Liver (tissue), 9 donors: ENCODE results near the gene SCAND1. TPM values are rescaled to one million over a fixed set of nuclear protein-coding genes. Genes with fewer than 3 reads are reported as not detected.

ENCODE experiments used
- DNase-seq: peaks from one replicate; pipeline ENCODE4 v3.0.0-alpha.2; 2017; ENCODE audit warnings: low spot score
- H3K27ac ChIP-seq, 2 donors: one replicate each; pipeline ENCODE4 v1.7.0; 2013; ENCODE audit warnings: inconsistent platforms in 2 of 2, low read length in 2 of 2, control low read depth in 1 of 2, low read depth in 1 of 2, mild to moderate bottlenecking in 1 of 2
- H3K27me3 ChIP-seq, 4 donors: one replicate each; pipeline versions ENCODE4 v1.6.1 to v1.7.0; 2013; ENCODE audit warnings: low read length in 3 of 4, inconsistent platforms in 1 of 4, mild to moderate bottlenecking in 1 of 4, moderate library complexity in 1 of 4; ENCODE audit not compliant: control insufficient read depth in 4 of 4, insufficient read depth in 4 of 4
- H3K36me3 ChIP-seq, 4 donors: one replicate each; pipeline versions ENCODE4 v1.6.1 to v1.7.0; 2013; ENCODE audit warnings: low read length in 3 of 4, mild to moderate bottlenecking in 3 of 4, low read depth in 1 of 4, moderate library complexity in 1 of 4; ENCODE audit not compliant: control insufficient read depth in 4 of 4, insufficient read depth in 3 of 4
- H3K4me1 ChIP-seq, 4 donors: one replicate each; pipeline versions ENCODE4 v1.6.1 to v1.7.0; 2013; ENCODE audit warnings: low read length in 3 of 4, mild to moderate bottlenecking in 3 of 4, moderate library complexity in 1 of 4; ENCODE audit not compliant: control insufficient read depth in 4 of 4, insufficient read depth in 4 of 4
- H3K4me3 ChIP-seq, 3 donors: one replicate each; pipeline versions ENCODE4 v1.6.1 to v1.7.0; 2013; ENCODE audit warnings: low read length in 3 of 3, control low read depth in 1 of 3, low read depth in 1 of 3, mild to moderate bottlenecking in 1 of 3
- H3K9ac ChIP-seq, 2 donors: one replicate each; pipeline ENCODE4 v1.7.0; 2013; ENCODE audit warnings: low read length in 2 of 2, mild to moderate bottlenecking in 2 of 2, moderate library complexity in 2 of 2, control low read depth in 1 of 2, low read depth in 1 of 2
- H3K9me3 ChIP-seq, 4 donors: one replicate each; pipeline versions ENCODE4 v1.6.1 to v1.7.0; 2013; ENCODE audit warnings: low read length in 3 of 4; ENCODE audit not compliant: control insufficient read depth in 4 of 4
- CTCF ChIP-seq: fragments of 150-350 bp; IDR thresholded peaks from 2 replicates; pipeline ENCODE4 v1.5.1; 2017; ENCODE audit warnings: improper control_type of control experiment, low read depth, low read length; ENCODE audit not compliant: missing input control
- FOXA1 ChIP-seq: IDR thresholded peaks from 2 replicates; pipeline ENCODE4 v1.6.1; 2016; ENCODE audit warnings: antibody characterized with exemption
- FOXA2 ChIP-seq: IDR thresholded peaks from 2 replicates; pipeline ENCODE4 v1.6.1; 2016; ENCODE audit warnings: antibody characterized with exemption
- GABPA ChIP-seq, 2 donors: IDR thresholded peaks in 1 of 2; conservative IDR thresholded peaks in 1 of 2; 2 replicates each; pipeline ENCODE4 v1.6.1; 2016; ENCODE audit warnings: antibody characterized with exemption in 2 of 2, mild to moderate bottlenecking in 1 of 2, moderate library complexity in 1 of 2
- HNF4A ChIP-seq, 2 donors: conservative IDR thresholded peaks; 2 replicates each; pipeline ENCODE4 v1.6.1; 2016; ENCODE audit warnings: antibody characterized with exemption in 2 of 2, mild to moderate bottlenecking in 2 of 2
- HNF4G ChIP-seq: IDR thresholded peaks from 2 replicates; pipeline ENCODE4 v1.6.1; 2016; ENCODE audit warnings: antibody characterized with exemption
- JUND ChIP-seq, 2 donors: IDR thresholded peaks; 2 replicates each; pipeline ENCODE4 v1.6.1; 2016; ENCODE audit warnings: antibody characterized with exemption in 2 of 2
- MAX ChIP-seq: IDR thresholded peaks from 2 replicates; pipeline ENCODE4 v1.6.1; 2016; ENCODE audit warnings: antibody characterized with exemption
- NR2F2 ChIP-seq: IDR thresholded peaks from 2 replicates; pipeline ENCODE4 v1.6.1; 2016; ENCODE audit warnings: antibody characterized with exemption
- RAD21 ChIP-seq, 2 donors: IDR thresholded peaks; 2 replicates each; pipeline ENCODE4 v1.6.1; 2016; ENCODE audit warnings: antibody characterized with exemption in 2 of 2, mild to moderate bottlenecking in 2 of 2
- RXRA ChIP-seq, 2 donors: IDR thresholded peaks; 2 replicates each; pipeline ENCODE4 v1.6.1; 2017 to 2018; ENCODE audit warnings: antibody characterized with exemption in 2 of 2, mild to moderate bottlenecking in 1 of 2
- SP1 ChIP-seq: IDR thresholded peaks from 2 replicates; pipeline ENCODE4 v1.6.1; 2018; ENCODE audit warnings: antibody characterized with exemption, mild to moderate bottlenecking
- TAF1 ChIP-seq: conservative IDR thresholded peaks from 2 replicates; pipeline ENCODE4 v1.6.1; 2016; ENCODE audit warnings: antibody characterized with exemption, mild to moderate bottlenecking
- YY1 ChIP-seq: IDR thresholded peaks from 2 replicates; pipeline ENCODE4 v1.6.1; 2016; ENCODE audit warnings: antibody characterized with exemption, mild to moderate bottlenecking
- WGBS: extraction: QIAGEN DNeasy Blood & Tissue Kit; methylation state at CpG from one replicate; pipeline ENCODE4 v1.1.7; 2013; 5-methylcytosine and 5-hydroxymethylcytosine counted together
- polyA plus RNA-seq, 2 donors: library from polyadenylated mRNA; stranded (reverse) in 1 of 2; unstranded in 1 of 2; fragments of 200-250 nt in 1 of 2; fragments of >200 nt in 1 of 2; fragmentation: Nextera tagmentation in 1 of 2; extraction: Ambion mirVana in 1 of 2; gene quantifications; one replicate each; pipeline versions ENCODE4 v1.2.1 to v1.2.3, GENCODE V29; 2013 to 2015
- total RNA-seq, 2 donors: library from RNA; depleted of rRNA; stranded (reverse); fragments of >200 nt; gene quantifications; one replicate each; pipeline ENCODE4 v1.2.3, GENCODE V29; 2014
- TF ChIP-seq, protein P1 (sequence below): IDR thresholded peaks from 2 replicates; pipeline ENCODE4 v1.6.1; 2016; ENCODE audit warnings: antibody characterized with exemption
- TF ChIP-seq, protein P2 (sequence below): IDR thresholded peaks from 2 replicates; pipeline ENCODE4 v1.6.1; 2016; ENCODE audit warnings: antibody characterized with exemption
- TF ChIP-seq, protein P3 (sequence below): IDR thresholded peaks from 2 replicates; pipeline ENCODE4 v1.6.1; 2016; ENCODE audit warnings: antibody characterized with exemption, mild to moderate bottlenecking
- donor health status: healthy.
- donor health status: healthy.
- donor health status: healthy.
- donor health status: healthy.
- donor health status: healthy.

The SCAND1 gene
- total and polyA plus RNA-seq, 4 donors: 39.7 to 126 (median 62.2) TPM

- H3K36me3 ChIP-seq: peaks cover 0 to 44% (median 31%) of the 10 kb centered on the region in 4 donors
- DNase-seq: no peak
- no peaks in the 10 kb centered on the region for H3K27me3 ChIP-seq
- H3K9ac ChIP-seq: no peak overlapping the region
- TF ChIP-seq FOXA1 (no peak), MAX (no peak), GABPA (IDR thresholded peaks at IDR 0.05 in 1 of 2, conservative IDR thresholded peaks at IDR 0.05 in 1 of 2) (no peak), SP1 (no peak), YY1 (no peak), NR2F2 (no peak), HNF4A (conservative IDR thresholded peaks at IDR 0.05) (no peak), RXRA (IDR thresholded peaks at IDR 0.05) (no peak), JUND (IDR thresholded peaks at IDR 0.05) (no peak), CTCF (no peak), FOXA2 (no peak), TAF1 (no peak), HNF4G (no peak)
- TF ChIP-seq, protein P1, sequence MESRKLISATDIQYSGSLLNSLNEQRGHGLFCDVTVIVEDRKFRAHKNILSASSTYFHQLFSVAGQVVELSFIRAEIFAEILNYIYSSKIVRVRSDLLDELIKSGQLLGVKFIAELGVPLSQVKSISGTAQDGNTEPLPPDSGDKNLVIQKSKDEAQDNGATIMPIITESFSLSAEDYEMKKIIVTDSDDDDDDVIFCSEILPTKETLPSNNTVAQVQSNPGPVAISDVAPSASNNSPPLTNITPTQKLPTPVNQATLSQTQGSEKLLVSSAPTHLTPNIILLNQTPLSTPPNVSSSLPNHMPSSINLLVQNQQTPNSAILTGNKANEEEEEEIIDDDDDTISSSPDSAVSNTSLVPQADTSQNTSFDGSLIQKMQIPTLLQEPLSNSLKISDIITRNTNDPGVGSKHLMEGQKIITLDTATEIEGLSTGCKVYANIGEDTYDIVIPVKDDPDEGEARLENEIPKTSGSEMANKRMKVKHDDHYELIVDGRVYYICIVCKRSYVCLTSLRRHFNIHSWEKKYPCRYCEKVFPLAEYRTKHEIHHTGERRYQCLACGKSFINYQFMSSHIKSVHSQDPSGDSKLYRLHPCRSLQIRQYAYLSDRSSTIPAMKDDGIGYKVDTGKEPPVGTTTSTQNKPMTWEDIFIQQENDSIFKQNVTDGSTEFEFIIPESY: no peak
- TF ChIP-seq, protein P2, sequence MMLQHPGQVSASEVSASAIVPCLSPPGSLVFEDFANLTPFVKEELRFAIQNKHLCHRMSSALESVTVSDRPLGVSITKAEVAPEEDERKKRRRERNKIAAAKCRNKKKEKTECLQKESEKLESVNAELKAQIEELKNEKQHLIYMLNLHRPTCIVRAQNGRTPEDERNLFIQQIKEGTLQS: no peak
- no peak overlapping the region for H3K27ac ChIP-seq
- no peak overlapping the region for H3K4me3 ChIP-seq
- no peaks in the 10 kb centered on the region for H3K4me1 ChIP-seq
- no peaks in the 10 kb centered on the region for H3K9me3 ChIP-seq
- WGBS: 96% methylated on average over 2 of the region's 2 CpGs
These were observed 12.7 kb downstream of the SCAND1 start for GRCh38 chr20:35941620-35942019.

GRCh38 chr20:35939264-35939663, 15.0 kb downstream of the SCAND1 start:
- peaks cover 0 to 38% (median 26%) of the 10 kb centered on the region in 4 donors for H3K36me3 ChIP-seq

More at GRCh38 chr20:35939264-35939663, 15.0 kb downstream of the SCAND1 start:
- Histone ChIP-seq H3K9me3 (no peaks in the 10 kb centered on the region), H3K27ac (no peak overlapping the region), H3K27me3 (no peaks in the 10 kb centered on the region), H3K4me1 (no peaks in the 10 kb centered on the region), H3K9ac (no peak overlapping the region), H3K4me3 (no peak overlapping the region)
- TF ChIP-seq CTCF (no peak), MAX (no peak), HNF4G (no peak), YY1 (no peak), JUND (IDR thresholded peaks at IDR 0.05) (no peak), FOXA2 (no peak), FOXA1 (no peak), NR2F2 (no peak), RAD21 (IDR thresholded peaks at IDR 0.05) (no peak), HNF4A (conservative IDR thresholded peaks at IDR 0.05) (no peak)
- TF ChIP-seq, protein P3, sequence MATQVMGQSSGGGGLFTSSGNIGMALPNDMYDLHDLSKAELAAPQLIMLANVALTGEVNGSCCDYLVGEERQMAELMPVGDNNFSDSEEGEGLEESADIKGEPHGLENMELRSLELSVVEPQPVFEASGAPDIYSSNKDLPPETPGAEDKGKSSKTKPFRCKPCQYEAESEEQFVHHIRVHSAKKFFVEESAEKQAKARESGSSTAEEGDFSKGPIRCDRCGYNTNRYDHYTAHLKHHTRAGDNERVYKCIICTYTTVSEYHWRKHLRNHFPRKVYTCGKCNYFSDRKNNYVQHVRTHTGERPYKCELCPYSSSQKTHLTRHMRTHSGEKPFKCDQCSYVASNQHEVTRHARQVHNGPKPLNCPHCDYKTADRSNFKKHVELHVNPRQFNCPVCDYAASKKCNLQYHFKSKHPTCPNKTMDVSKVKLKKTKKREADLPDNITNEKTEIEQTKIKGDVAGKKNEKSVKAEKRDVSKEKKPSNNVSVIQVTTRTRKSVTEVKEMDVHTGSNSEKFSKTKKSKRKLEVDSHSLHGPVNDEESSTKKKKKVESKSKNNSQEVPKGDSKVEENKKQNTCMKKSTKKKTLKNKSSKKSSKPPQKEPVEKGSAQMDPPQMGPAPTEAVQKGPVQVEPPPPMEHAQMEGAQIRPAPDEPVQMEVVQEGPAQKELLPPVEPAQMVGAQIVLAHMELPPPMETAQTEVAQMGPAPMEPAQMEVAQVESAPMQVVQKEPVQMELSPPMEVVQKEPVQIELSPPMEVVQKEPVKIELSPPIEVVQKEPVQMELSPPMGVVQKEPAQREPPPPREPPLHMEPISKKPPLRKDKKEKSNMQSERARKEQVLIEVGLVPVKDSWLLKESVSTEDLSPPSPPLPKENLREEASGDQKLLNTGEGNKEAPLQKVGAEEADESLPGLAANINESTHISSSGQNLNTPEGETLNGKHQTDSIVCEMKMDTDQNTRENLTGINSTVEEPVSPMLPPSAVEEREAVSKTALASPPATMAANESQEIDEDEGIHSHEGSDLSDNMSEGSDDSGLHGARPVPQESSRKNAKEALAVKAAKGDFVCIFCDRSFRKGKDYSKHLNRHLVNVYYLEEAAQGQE: no peak
- TF ChIP-seq, protein P2: no peak
- TF ChIP-seq, protein P1: no peak
- 98% methylated on average over 3 of the region's 3 CpGs for WGBS
- DNase-seq: no peak
